GM19035 (cell line): ENCODE results near the gene GCNT1.
"Not testable (repeated sequence)": the region's sequence is repeated elsewhere in the genome, so short reads cannot be mapped to it uniquely, and the experiment has no call there.

Experiments
- ATAC-seq: cut with Tn5 transposase; IDR thresholded peaks from one replicate; pipeline ENCODE4 v1.9.1; 2021; ENCODE audit not compliant: unreplicated experiment

GCNT1 gene

DNA sequence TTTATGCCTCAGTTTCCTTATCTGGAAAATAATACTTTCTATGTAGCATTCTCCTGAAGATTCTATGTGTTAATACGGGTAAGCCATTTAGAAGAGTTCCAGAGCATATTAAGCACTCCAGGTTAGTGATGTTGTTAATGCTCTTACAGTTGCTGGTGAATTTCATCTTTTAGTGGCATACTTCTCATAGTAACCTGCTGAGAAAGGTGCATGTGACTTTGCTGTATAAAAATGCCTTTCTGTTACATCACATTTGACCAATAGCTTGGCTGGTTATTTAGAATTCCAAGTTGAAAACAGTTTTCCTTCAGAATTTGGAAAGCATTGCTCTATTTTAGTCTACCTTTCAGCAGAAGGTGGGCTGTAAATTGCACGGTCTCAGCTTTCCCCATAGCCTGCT, 27.2 kb downstream of the GCNT1 start:
- no peak for ATAC-seq

DNA sequence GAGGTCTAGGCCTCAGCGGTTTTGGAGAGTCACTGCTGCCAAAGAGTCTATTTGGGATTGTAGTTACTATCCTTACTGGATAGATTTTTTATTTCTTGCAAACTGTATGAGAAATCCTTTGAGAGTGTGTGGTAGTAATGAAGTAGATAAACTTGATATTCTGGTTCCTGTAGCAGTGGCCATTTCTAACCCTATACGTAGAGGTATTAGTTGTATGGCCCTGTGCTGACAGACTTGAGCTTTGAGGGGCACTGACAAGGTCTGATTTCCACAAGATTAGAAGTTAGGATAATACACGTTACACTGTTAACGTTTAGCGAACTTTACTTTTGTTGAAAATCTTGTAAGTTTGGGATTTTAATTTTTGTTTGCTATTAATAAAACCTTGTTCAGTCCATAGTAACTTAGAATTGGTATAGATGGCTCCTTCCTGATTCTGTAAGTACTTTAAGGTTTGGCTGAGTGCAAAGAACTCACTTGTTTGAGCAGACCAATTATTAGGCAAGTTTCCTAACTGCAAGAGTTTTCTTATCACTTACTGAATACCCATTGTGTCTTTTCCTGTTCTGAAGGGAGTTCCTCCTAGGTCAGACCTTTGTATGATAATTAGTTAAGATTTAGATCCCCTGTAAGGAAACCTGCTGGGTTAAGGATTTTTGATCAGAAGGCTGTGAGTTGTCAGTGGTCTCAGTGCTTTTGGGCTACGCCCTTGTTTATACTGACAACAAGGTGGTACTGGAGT, 31.4 kb downstream of the GCNT1 start:
- ATAC-seq = no peak

- ATAC-seq = not testable (repeated sequence)
Measured at GRCh38 chr9:76491056-76491455, 32.1 kb downstream of the GCNT1 start.

- ATAC-seq = not testable (repeated sequence)
Measured at GRCh38 chr9:76493496-76493895, 34.5 kb downstream of the GCNT1 start.

- no peak for ATAC-seq
Measured at GRCh38 chr9:76500061-76500460, 41.1 kb downstream of the GCNT1 start.

- ATAC-seq = no peak
Measured at GRCh38 chr9:76502746-76503145, 43.8 kb downstream of the GCNT1 start.

GRCh38 chr9:76510041-76510440, 51.1 kb downstream of the GCNT1 start:
- ATAC-seq = no peak

GRCh38 chr9:76510446-76510845, 51.5 kb downstream of the GCNT1 start:
- ATAC-seq = no peak

GRCh38 chr9:76512826-76513225, 53.8 kb downstream of the GCNT1 start:
- ATAC-seq = no peak

DNA sequence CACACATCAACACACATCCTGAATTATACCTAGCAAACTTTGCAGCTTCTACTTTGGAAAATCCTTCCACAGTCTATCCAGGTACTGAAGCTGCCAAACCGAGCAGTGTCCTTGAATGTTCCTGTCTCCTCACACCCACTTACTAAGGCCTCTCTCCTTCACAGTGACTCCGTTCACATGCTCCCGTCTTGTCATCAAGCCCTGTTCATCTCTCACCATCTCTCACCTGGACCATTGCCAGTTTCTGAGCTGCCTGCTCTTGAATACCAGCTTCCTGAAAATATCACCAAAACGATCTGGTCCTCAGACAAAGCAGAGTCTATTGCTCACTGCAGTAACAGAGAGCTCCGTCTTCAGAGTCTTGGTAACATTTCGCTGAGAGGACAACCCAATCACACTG, 57.4 kb downstream of the GCNT1 start:
- ATAC-seq = no peak

DNA sequence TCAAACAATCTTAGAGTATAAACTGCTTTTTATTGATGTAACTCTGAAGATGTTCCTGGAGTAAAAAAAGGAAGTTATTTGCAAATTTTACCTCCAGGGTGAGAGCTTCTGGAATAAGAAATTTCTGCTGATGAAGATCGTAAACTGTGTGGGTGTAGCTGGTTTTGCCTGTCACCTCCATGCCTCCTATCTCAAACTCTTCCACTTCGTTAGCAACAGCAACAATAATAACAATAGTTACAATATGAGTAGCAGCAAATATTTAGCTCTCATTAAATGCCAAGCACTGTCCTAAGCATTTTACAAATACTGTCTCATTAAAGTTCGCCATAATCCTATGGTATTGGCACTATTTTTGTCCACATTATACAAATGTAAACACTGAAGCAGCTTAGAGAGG, 57.9 kb downstream of the GCNT1 start:
- ATAC-seq = no peak

DNA sequence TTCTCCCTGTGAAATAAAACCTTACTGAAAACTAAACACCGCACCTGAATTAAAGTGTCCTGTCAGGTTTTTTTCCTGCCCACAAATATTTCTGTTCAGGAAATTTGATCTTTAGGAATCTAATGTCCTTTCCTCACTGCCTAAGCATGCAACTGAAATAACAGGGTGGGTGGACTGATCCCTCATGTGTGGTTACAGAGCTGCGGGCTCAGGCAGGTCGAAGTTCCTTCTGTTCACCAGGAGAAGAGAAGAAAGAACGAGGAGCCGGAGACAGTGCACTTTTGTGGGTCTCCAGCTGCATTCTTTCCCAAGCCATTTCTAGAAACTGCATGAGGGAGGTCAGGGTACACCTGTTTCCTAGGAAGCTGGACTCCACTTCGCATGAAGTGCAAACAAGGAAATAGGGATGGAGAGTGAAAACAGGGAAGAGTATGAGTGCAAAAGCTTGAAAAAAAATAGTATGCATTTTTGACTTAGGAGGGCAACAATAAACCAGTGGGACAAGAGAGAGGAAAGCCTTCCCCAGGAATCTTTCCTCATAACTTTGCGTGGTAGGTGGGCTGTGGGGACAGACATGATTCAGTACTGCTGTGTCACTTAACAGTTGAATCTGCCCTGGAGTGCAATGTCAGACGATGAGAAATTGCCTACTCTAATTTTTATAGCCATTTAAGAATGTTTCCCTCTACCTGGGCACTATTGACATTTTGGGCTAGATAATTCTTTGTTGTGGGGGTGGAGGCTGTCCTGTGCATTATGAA, 60.3 kb downstream of the GCNT1 start:
- ATAC-seq = no peak

DNA sequence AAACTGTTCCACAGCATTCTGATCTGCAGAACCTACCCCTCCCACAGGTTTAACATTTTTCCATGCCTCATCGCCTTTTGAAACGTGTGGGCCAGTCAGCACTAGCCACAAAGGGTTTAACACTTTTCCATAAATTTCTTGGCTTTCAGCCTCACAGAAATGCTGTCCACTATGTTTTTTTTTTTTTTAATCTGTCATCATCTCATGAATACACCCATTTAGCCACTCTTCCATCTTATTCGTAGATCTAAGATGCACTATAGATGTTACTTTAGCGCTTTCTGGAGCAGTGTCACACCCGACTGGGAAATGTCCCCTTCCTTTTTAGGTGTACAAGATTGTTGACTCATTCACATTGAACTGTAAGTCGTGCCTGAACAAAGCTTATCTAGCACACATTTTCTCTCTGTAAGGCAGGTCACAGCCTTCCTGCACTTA, 62.3 kb downstream of the GCNT1 start:
- ATAC-seq = no peak

DNA sequence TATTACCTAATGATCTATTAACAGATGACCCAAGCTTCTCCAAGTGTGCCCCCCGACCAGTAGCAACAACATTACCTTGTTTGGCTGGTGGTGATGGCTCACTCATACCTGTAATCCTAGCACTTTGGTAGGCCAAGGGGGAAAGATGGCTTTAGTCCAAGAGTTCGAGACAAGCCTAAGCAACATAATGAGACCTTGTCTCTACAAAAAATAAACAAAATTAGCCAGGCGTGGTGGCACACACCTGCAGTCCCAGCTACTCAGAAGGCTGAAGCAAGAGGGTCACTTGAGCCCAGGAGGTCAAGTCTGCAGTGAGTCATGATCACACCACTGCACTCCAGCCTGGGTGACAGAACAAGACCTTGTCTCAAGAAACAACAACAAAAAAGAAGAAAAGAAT, 62.9 kb downstream of the GCNT1 start:
- no peak for ATAC-seq

- not testable (repeated sequence) for ATAC-seq
Measured at GRCh38 chr9:76523617-76524200, 64.7 kb downstream of the GCNT1 start.

GRCh38 chr9:76525196-76525595, 66.2 kb downstream of the GCNT1 start:
- no peak for ATAC-seq

DNA sequence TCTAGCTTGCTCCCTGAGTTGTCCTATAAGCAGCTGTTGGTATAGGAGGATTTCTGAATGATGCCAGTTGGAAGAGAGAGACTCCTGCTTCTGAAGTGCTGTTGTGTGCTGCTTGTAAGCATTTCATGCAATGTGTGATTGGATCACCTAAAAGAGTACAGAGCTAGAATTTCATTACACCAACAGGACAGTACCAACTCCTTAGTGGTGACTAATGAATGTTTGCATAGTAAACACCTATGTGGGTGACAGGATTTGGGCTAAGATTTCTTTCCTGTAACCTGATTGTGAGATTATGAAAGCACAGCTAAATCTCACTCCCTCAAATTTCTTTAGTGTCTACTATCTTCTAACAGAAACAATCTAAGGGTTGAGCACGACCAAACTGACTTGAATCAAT, 67.0 kb downstream of the GCNT1 start:
- ATAC-seq = no peak

- no peak for ATAC-seq
Measured at GRCh38 chr9:76528056-76528455, 69.1 kb downstream of the GCNT1 start.

- no peak for ATAC-seq
Measured at GRCh38 chr9:76528642-76529190, 69.7 kb downstream of the GCNT1 start.

DNA sequence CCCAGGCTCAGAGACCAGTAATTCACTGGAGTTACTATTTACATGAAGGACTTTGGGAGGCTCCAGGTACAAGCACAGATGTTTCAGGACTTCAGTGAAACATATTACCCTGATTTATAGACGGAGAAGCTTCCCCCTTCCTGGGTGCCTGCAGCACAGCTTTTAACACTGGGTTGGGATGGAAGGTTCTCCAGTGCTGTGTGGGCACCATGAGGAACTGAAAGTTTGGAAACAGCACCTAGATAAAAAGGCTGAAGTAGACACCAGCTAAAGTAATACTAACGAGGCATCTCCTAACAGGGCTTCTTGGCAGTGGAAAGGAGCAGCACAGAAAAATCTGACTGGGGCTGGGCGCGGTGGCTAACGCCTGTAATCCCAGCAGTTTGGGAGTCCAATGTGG, 70.7 kb downstream of the GCNT1 start:
- ATAC-seq = no peak

DNA sequence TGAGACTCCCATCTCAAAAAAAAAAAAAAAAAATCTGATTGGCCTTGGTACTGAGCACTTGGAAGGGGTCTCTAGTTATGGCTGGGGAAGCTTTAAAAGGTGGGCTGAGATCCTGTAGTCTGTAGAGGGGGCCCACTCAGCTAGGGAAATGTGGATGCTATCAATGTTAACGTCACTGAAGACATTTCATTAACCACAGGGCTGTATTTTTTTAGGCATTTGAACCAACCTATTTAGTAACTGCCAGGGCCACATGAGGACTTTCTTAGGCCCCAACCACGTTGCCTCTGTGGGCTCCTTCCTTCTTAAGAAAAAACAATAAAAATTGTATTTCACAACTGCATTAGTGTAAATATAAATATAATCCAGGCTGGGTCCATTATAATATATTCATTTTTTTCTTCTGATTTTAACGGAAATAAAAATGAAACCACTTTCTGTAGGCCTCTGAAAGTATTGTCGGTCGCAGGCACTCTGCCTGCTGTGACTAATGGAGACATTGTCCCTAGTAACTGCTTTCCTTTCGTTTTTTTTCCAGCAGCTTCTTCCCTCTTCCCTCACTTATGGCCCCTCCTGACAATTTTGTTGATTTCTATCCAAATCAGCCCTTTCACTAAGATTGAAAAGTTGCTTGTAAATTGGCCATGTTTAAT, 71.6 kb downstream of the GCNT1 start:
- no peak for ATAC-seq
